Smooth muscle cell (in vitro differentiated cells): ENCODE measurements around the gene NNT. TPM values are rescaled to one million over a fixed set of nuclear protein-coding genes. Genes with fewer than 3 reads are reported as not detected.
A peak's percentile ranks its signal among the peaks of the same experiment; 100 is the strongest.

ENCODE experiments used
- DNase-seq: peaks from one replicate; lab custom pipeline; 2025; ENCODE audit not compliant: unreplicated experiment; lab: John Stamatoyannopoulos, UW
- H2AFZ ChIP-seq: fragments of 200-600 bp; sonication (generic); 2 replicates; pipeline ENCODE4 v1.6.0; 2016; ENCODE audit warnings: antibody characterized with exemption, low read depth, mild to moderate bottlenecking
- H3F3A ChIP-seq: fragments of 200-600 bp; sonication (generic); 2 replicates; pipeline ENCODE4 v1.6.0; 2017; ENCODE audit warnings: antibody characterized with exemption, low read depth
- H3K27ac ChIP-seq: fragments of 200-600 bp; sonication (generic); 2 replicates; pipeline ENCODE4 v1.5.1; 2016; ENCODE audit warnings: low read depth, mild to moderate bottlenecking
- H3K27me3 ChIP-seq: fragments of 200-600 bp; sonication (generic); 2 replicates; pipeline ENCODE4 v1.6.1; 2016; ENCODE audit warnings: low read depth, mild to moderate bottlenecking
- H3K36me3 ChIP-seq: fragments of 200-600 bp; sonication (generic); 2 replicates; pipeline ENCODE4 v1.5.1; 2016; ENCODE audit warnings: low read depth
- H3K4me1 ChIP-seq: fragments of 200-600 bp; sonication (generic); 2 replicates; pipeline ENCODE4 v1.5.1; 2016; ENCODE audit warnings: low read depth
- H3K4me2 ChIP-seq: fragments of 200-600 bp; sonication (generic); 2 replicates; pipeline ENCODE4 v1.6.0; 2016; ENCODE audit warnings: mild to moderate bottlenecking
- H3K4me3 ChIP-seq: fragments of 200-600 bp; sonication (generic); 2 replicates; pipeline ENCODE4 v1.5.1; 2016; ENCODE audit warnings: mild to moderate bottlenecking
- H3K79me2 ChIP-seq: fragments of 200-600 bp; sonication (generic); 2 replicates; pipeline ENCODE4 v1.6.0; 2016; ENCODE audit warnings: low read depth, mild to moderate bottlenecking
- H3K9ac ChIP-seq: fragments of 200-600 bp; sonication (generic); 2 replicates; pipeline ENCODE4 v1.6.0; 2016; ENCODE audit warnings: low read depth
- H3K9me3 ChIP-seq: fragments of 200-600 bp; sonication (generic); replicated peaks from 2 replicates; pipeline ENCODE4 v1.5.1; 2016; ENCODE audit warnings: low read depth
- H4K20me1 ChIP-seq: fragments of 200-600 bp; sonication (generic); 2 replicates; pipeline ENCODE4 v1.6.0; 2016; ENCODE audit warnings: low read depth
- CTCF ChIP-seq: fragments of 200-600 bp; sonication (generic); IDR thresholded peaks from 2 replicates; pipeline ENCODE4 v1.5.1; 2017; ENCODE audit warnings: borderline replicate concordance, mild to moderate bottlenecking, antibody characterized with exemption; ENCODE audit not compliant: insufficient read depth, poor library complexity, severe bottlenecking
- WGBS: methylation state at CpG from one replicate; pipeline ENCODE4 v1.1.7; 2016; ENCODE audit warnings: low lambda C conversion rate; 5-methylcytosine and 5-hydroxymethylcytosine counted together
- polyA plus RNA-seq: library from polyadenylated mRNA; unstranded; fragments of >200 nt; fragmentation: Nextera tagmentation; extraction: Ambion mirVana; gene quantifications from 2 replicates; pipeline ENCODE4 v1.2.1, GENCODE V29; 2016
- total RNA-seq: library from RNA; depleted of rRNA; stranded (reverse); fragments of >200 nt; gene quantifications from 2 replicates; pipeline ENCODE4 v1.2.3, GENCODE V29; 2014

Gene NNT
- total and polyA plus RNA-seq, 2 experiments from 2014 or later: 26.8 to 49.8 TPM

DNA sequence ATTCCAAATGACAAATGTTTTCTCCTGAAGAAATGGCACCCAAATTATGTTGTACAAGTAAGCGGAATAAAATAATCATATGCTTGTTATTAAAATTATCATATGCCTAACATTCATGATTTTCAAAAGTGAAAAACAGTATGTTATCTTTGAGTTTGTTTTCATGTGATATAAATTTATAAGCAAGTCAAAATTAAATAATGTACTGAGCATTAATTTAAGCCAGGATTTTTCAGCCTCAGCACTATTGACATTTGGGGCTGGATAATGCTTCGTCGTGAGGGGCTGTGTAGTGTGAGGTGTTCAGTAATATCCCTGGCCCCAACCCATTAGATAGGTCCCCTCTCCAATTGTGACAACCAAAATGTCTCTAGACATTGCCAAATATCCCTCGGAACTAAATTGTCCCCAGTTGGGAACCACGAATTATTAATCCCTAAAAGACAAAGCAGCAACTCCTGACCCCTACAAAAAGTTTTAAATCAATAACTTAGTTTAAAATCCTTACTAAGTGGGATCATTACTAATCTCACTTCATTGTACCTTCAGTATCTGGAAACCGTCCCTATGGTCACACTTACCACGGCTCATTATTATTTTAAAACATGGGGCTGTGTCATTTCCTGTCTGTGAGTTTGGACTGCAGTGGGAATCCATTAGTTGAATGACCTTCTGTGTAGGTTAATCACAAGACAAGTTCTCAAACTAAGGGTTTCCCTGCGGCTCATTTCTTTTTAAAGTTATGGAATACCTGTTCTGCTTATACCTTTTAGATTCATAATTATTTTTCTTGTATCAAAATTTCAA, 1.3 kb upstream of the NNT start:
- Histone ChIP-seq H3F3A (no peaks in the 10 kb centered on the region), H3K4me3 (peak overlapping the region; percentile 81), H3K4me2 (peak overlapping the region; percentile 96), H3K9ac (peak overlapping the region; percentile 69), H3K27me3 (no peaks in the 10 kb centered on the region), H3K79me2 (peaks cover 4% of the 10 kb centered on the region), H3K4me1 (peaks cover 17% of the 10 kb centered on the region), H3K9me3 (no peaks in the 10 kb centered on the region), H4K20me1 (no peaks in the 10 kb centered on the region), H3K27ac (no peak overlapping the region), H2AFZ (peak overlapping the region; percentile 100), H3K36me3 (no peaks in the 10 kb centered on the region)
- no peak for TF ChIP-seq CTCF
- WGBS: 70% methylated on average over 8 of the region's 8 CpGs
- DNase-seq: no peak

- Histone ChIP-seq H3K4me3 (peak overlapping the region; percentile 81), H3K9ac (peak overlapping the region; percentile 69), H3K27me3 (no peaks in the 10 kb centered on the region), H2AFZ (peak overlapping the region; percentile 100), H4K20me1 (peaks cover under 1% of the 10 kb centered on the region), H3K36me3 (no peaks in the 10 kb centered on the region), H3K27ac (no peak overlapping the region), H3K79me2 (peaks cover 4% of the 10 kb centered on the region), H3K4me2 (peak overlapping the region; percentile 96), H3F3A (no peaks in the 10 kb centered on the region), H3K9me3 (no peaks in the 10 kb centered on the region), H3K4me1 (peaks cover 17% of the 10 kb centered on the region)
- WGBS: 19% methylated on average over 41 of the region's 49 CpGs
- no peak for TF ChIP-seq CTCF
- DNase-seq: peak; percentile 6
Observed at GRCh38 chr5:43603344-43604217, 601 bp downstream of the NNT start.

- no peaks in the 10 kb centered on the region for H3F3A ChIP-seq
- H3K79me2 ChIP-seq: peaks cover 4% of the 10 kb centered on the region
- H3K36me3 ChIP-seq: no peaks in the 10 kb centered on the region
- H3K4me3 ChIP-seq: no peak overlapping the region
- H3K27me3 ChIP-seq: no peaks in the 10 kb centered on the region
- H3K4me2 ChIP-seq: peak overlapping the region; percentile 96
- H4K20me1 ChIP-seq: peaks cover 3% of the 10 kb centered on the region
- TF ChIP-seq CTCF: no peak
- peaks cover 17% of the 10 kb centered on the region for H3K4me1 ChIP-seq
- 96% methylated on average over 4 of the region's 4 CpGs for whole genome bisulfite sequencing
- H3K9ac ChIP-seq: no peak overlapping the region
- no peaks in the 10 kb centered on the region for H3K9me3 ChIP-seq
- H2AFZ ChIP-seq: no peak overlapping the region
- H3K27ac ChIP-seq: no peak overlapping the region
- DNase-seq: no peak
Observed at GRCh38 chr5:43604699-43605098, 1.7 kb downstream of the NNT start.
